OCI-LY3 (cell line): Measurements from ENCODE around the gene SPDYC.
A peak's percentile ranks its signal among the peaks of the same experiment; 100 is the strongest.

Source experiments
- H2AFZ ChIP-seq: fragments of 200-600, 300-600 bp; shearing (Covaris generic); 2 replicates; pipeline ENCODE4 v1.6.0; 2014; ENCODE audit warnings: antibody characterized with exemption, low read depth, low read length
- H3K27ac ChIP-seq: fragments of 200-600, 300-600 bp; sonication (generic); 2 replicates; pipeline ENCODE4 v1.5.1; 2014; ENCODE audit warnings: mild to moderate bottlenecking, low read length, moderate library complexity, mixed read lengths
- H3K27me3 ChIP-seq: fragments of 200-600, 300-600 bp; sonication (generic); 2 replicates; pipeline ENCODE4 v1.6.1; 2014; ENCODE audit warnings: low read depth, low read length, mixed read lengths
- H3K36me3 ChIP-seq: fragments of 200-600, 300-600 bp; sonication (generic); replicated peaks from 2 replicates; pipeline ENCODE3; 2014; ENCODE audit warnings: low read depth, low read length, mixed read lengths
- H3K4me1 ChIP-seq: fragments of 300-600, 200-600 bp; sonication (generic); 2 replicates; pipeline ENCODE4 v1.6.1; 2014; ENCODE audit warnings: low read length, mixed read lengths
- H3K4me2 ChIP-seq: fragments of 200-600, 300-600 bp; sonication (generic); 2 replicates; pipeline ENCODE4 v1.6.1; 2014; ENCODE audit warnings: low read length, mixed read lengths
- H3K4me3 ChIP-seq: fragments of 300-600, 200-600 bp; sonication (generic); 2 replicates; pipeline ENCODE4 v1.5.1; 2014; ENCODE audit warnings: antibody characterized with exemption, mild to moderate bottlenecking, low read length, moderate library complexity
- H3K79me2 ChIP-seq: fragments of 300-600, 200-600 bp; shearing (Covaris generic); 2 replicates; pipeline ENCODE4 v1.6.1; 2014; ENCODE audit warnings: mild to moderate bottlenecking, low read length, mixed read lengths
- H3K9ac ChIP-seq: fragments of 300-600, 200-600 bp; shearing (Covaris generic); 2 replicates; pipeline ENCODE4 v1.6.0; 2014; ENCODE audit warnings: mild to moderate bottlenecking, low read length, moderate library complexity
- H3K9me3 ChIP-seq: fragments of 200-600, 300-600 bp; shearing (Covaris generic); 2 replicates; pipeline ENCODE4 v1.6.1; 2014; ENCODE audit warnings: low read length, mixed read lengths; ENCODE audit not compliant: insufficient read depth
- H4K20me1 ChIP-seq: fragments of 200-600, 300-600 bp; sonication (generic); 2 replicates; pipeline ENCODE4 v1.6.1; 2016; ENCODE audit warnings: low read length, mixed read lengths; ENCODE audit not compliant: insufficient read depth
- EZH2phosphoT487 ChIP-seq: fragments of 200-600 bp; shearing (Covaris generic); IDR thresholded peaks from 2 replicates; pipeline ENCODE4 v1.6.1; 2018; ENCODE audit warnings: antibody characterized with exemption, mixed run types, low read depth
- TF ChIP-seq, protein P1 (sequence below): fragments of 200-600, 300-600 bp; sonication (generic); IDR thresholded peaks from 2 replicates; pipeline ENCODE4 v1.5.1; 2014; ENCODE audit warnings: antibody characterized with exemption, low read length, low read depth

Gene SPDYC

DNA sequence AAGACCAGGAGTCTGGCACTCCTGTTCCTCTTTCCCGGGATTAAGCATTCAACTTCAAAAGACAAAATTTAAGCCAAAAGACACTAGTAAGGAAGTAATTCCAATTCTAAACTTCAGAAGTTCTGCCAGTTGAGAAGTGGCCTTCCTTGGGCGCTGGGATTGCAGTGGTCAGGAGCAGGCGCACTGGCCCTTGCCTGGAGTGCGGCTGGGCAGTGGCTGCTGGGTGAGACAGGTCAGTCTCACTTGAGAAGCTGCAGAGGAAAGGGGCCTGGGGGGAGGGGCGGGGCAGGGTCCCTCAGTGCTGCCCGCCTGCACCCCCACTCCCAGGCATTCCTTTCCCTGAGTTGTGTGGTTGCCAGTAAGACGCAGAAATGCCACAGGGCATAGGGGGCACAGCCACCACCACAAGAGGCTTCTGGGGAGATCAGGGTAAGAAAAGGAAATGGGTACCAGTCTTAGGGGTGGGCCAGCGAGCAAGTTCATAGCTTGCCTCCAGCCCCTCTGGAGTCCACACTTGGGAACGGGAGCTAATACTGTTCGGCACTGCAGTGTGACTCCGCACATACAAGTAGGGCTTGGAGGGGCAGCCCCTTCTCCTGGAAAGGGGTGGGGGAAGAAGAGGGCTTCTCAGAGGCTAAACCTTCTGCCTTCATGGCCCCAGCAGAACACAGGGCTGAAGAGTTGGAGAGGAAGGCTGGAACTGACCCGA lies 42.4 kb upstream of the SPDYC start:
- H3K4me2 ChIP-seq: no peak overlapping the region
- peak overlapping the region; percentile 20; the same call in 1 of the 2 replicates for H3K27ac ChIP-seq
- H3K27me3 ChIP-seq: no peaks in the 10 kb centered on the region
- peaks cover 32% of the 10 kb centered on the region for H3K4me1 ChIP-seq
- TF ChIP-seq, protein P1, sequence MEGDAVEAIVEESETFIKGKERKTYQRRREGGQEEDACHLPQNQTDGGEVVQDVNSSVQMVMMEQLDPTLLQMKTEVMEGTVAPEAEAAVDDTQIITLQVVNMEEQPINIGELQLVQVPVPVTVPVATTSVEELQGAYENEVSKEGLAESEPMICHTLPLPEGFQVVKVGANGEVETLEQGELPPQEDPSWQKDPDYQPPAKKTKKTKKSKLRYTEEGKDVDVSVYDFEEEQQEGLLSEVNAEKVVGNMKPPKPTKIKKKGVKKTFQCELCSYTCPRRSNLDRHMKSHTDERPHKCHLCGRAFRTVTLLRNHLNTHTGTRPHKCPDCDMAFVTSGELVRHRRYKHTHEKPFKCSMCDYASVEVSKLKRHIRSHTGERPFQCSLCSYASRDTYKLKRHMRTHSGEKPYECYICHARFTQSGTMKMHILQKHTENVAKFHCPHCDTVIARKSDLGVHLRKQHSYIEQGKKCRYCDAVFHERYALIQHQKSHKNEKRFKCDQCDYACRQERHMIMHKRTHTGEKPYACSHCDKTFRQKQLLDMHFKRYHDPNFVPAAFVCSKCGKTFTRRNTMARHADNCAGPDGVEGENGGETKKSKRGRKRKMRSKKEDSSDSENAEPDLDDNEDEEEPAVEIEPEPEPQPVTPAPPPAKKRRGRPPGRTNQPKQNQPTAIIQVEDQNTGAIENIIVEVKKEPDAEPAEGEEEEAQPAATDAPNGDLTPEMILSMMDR: no peak
- no peak for TF ChIP-seq EZH2phosphoT487
- H4K20me1 ChIP-seq: no peaks in the 10 kb centered on the region
- peaks cover 45% of the 10 kb centered on the region for H3K79me2 ChIP-seq
- H3K4me3 ChIP-seq: no peak overlapping the region
- H2AFZ ChIP-seq: no peak overlapping the region
- no peaks in the 10 kb centered on the region for H3K9me3 ChIP-seq
- H3K9ac ChIP-seq: no peak overlapping the region
- H3K36me3 ChIP-seq: peaks cover 64% of the 10 kb centered on the region

GRCh38 chr11:65128182-65129145 lies 41.6 kb upstream of the SPDYC start:
- Histone ChIP-seq H3K9ac (no peak overlapping the region), H3K4me2 (no peak overlapping the region), H3K27ac (peak overlapping the region; percentile 20; the same call in 1 of the 2 replicates), H3K9me3 (no peaks in the 10 kb centered on the region), H3K27me3 (no peaks in the 10 kb centered on the region), H3K36me3 (peaks cover 69% of the 10 kb centered on the region), H2AFZ (no peak overlapping the region), H3K4me1 (peaks cover 31% of the 10 kb centered on the region), H3K4me3 (no peak overlapping the region), H4K20me1 (no peaks in the 10 kb centered on the region), H3K79me2 (peaks cover 45% of the 10 kb centered on the region)
- TF ChIP-seq, protein P1: no peak
- no peak for TF ChIP-seq EZH2phosphoT487

GRCh38 chr11:65129649-65130441 lies 40.2 kb upstream of the SPDYC start:
- no peak overlapping the region for H2AFZ ChIP-seq
- peak overlapping the region; percentile 99 for H3K27ac ChIP-seq
- no peaks in the 10 kb centered on the region for H4K20me1 ChIP-seq
- TF ChIP-seq, protein P1: no peak
- no peak for TF ChIP-seq EZH2phosphoT487
- peaks cover 42% of the 10 kb centered on the region for H3K79me2 ChIP-seq
- peaks cover 31% of the 10 kb centered on the region for H3K4me1 ChIP-seq
- no peak overlapping the region for H3K9ac ChIP-seq
- no peaks in the 10 kb centered on the region for H3K9me3 ChIP-seq
- H3K4me3 ChIP-seq: no peak overlapping the region
- peaks cover 68% of the 10 kb centered on the region for H3K36me3 ChIP-seq
- H3K4me2 ChIP-seq: peak overlapping the region; percentile 2; the same call in 1 of the 2 replicates
- no peaks in the 10 kb centered on the region for H3K27me3 ChIP-seq
